PC-9 (cell line): ENCODE results near the gene SOD3.

Experiments
- EZH2 ChIP-seq: fragments of 200-600 bp; sonication (generic); IDR thresholded peaks from 2 replicates; pipeline ENCODE4 v1.8.0; 2017; ENCODE audit warnings: antibody characterized with exemption, low read depth
- TF ChIP-seq, protein P1 (sequence below): fragments of 200-600 bp; sonication (generic); conservative IDR thresholded peaks from 2 replicates; pipeline ENCODE4 v1.6.1; 2017; ENCODE audit warnings: mixed run types, antibody characterized with exemption, mild to moderate bottlenecking, moderate library complexity

DNA sequence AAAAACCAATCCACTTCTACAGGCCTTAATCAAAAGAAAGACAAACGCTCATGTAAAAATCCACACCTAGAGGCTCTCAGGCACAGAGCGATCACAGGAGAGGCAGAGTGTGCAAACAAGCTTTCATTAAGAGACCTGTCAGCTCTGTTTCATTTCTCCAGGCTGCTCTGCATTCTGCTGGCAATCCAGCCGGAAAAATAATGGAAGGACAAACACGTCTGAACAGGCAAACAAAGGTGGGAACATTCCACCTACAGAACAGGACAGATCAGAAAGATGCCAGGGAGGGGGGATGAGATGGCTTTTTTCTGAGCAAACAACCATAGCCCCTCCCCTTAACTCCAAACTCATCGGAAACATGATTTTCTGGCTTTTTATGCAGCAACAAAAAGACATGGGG, 9.7 kb downstream of the SOD3 start:
- TF ChIP-seq, protein P1, sequence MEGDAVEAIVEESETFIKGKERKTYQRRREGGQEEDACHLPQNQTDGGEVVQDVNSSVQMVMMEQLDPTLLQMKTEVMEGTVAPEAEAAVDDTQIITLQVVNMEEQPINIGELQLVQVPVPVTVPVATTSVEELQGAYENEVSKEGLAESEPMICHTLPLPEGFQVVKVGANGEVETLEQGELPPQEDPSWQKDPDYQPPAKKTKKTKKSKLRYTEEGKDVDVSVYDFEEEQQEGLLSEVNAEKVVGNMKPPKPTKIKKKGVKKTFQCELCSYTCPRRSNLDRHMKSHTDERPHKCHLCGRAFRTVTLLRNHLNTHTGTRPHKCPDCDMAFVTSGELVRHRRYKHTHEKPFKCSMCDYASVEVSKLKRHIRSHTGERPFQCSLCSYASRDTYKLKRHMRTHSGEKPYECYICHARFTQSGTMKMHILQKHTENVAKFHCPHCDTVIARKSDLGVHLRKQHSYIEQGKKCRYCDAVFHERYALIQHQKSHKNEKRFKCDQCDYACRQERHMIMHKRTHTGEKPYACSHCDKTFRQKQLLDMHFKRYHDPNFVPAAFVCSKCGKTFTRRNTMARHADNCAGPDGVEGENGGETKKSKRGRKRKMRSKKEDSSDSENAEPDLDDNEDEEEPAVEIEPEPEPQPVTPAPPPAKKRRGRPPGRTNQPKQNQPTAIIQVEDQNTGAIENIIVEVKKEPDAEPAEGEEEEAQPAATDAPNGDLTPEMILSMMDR: no peak
- TF ChIP-seq EZH2: no peak
